Esophagus squamous epithelium (tissue), 4 donors: ENCODE data around the gene KRT86.

Source experiments
- CTCF ChIP-seq, 6 experiments: fragments of 450-650 bp in 4 of 6; fragments of 200-600 bp in 2 of 6; sonication (generic) in 2 of 6; IDR thresholded peaks; one replicate each; pipeline ENCODE4 v1.5.1; 2016 to 2019; ENCODE audit warnings: antibody characterized with exemption in 6 of 6, mild to moderate bottlenecking in 4 of 6, moderate library complexity in 4 of 6
- POLR2A ChIP-seq, 4 donors: fragments of 450-650 bp; IDR thresholded peaks; one replicate each; pipeline ENCODE4 v1.6.1; 2017; ENCODE audit warnings: antibody characterized with exemption in 4 of 4, mild to moderate bottlenecking in 4 of 4, moderate library complexity in 3 of 4

DNA sequence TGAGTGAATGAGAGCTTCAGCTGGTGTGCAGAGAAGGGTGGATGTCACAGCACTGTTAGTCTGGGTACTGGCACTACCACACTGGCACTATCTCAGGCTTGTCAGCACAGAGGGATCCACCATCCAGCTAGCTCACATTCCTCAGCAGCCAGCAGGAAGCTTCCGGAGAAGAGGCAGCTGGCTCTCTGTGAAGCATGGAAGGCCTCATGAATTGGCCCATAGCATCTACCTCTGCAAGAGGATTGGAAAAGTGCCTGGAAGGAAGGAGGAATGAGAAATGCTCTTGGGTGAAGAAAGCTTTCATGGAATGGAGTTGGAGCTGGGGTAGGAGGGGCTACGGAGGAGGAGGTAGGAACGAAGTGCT lies 36.8 kb downstream of the KRT86 start:
- no peak for TF ChIP-seq CTCF (IDR thresholded peaks at IDR 0.05)
- no peak for TF ChIP-seq POLR2A (IDR thresholded peaks at IDR 0.05)
